Brain microvascular endothelial cell (primary cell): ENCODE results near the gene SNX33.
"Not testable (repeated sequence)": the region's sequence is repeated elsewhere in the genome, so short reads cannot be mapped to it uniquely, and the experiment has no call there.

ENCODE experiments used
- DNase-seq: peaks from one replicate; pipeline ENCODE4 v3.0.0-alpha.2; 2020
- H3K27ac ChIP-seq: fragments of 250-450 bp; sonication (Bioruptor Pico); 2 replicates; pipeline ENCODE4 v1.5.1; 2020; ENCODE audit warnings: mild to moderate bottlenecking, moderate library complexity
- H3K27me3 ChIP-seq: fragments of 250-450 bp; sonication (Bioruptor Pico); replicated peaks from 2 replicates; pipeline ENCODE4 v1.5.1; 2020; ENCODE audit warnings: mild to moderate bottlenecking
- H3K36me3 ChIP-seq: fragments of 250-450 bp; sonication (Bioruptor Pico); replicated peaks from 2 replicates; pipeline ENCODE4 v1.5.1; 2020; ENCODE audit warnings: mild to moderate bottlenecking
- H3K4me3 ChIP-seq: 2 replicates; pipeline ENCODE4 v1.5.1; 2011; ENCODE audit warnings: low read depth, mild to moderate bottlenecking, control low read depth, low read length, moderate library complexity
- in situ Hi-C: cut with HindIII; loops from 2 replicates; pipeline ENCODE4 v1.10.0; 2017; ENCODE audit warnings: low sequenced_read_pairs, low pct_ligation_motif_present
- TF ChIP-seq, protein P1 (sequence below): IDR thresholded peaks from 2 replicates; pipeline ENCODE4 v1.5.1; 2011; ENCODE audit warnings: low read depth, mild to moderate bottlenecking, moderate library complexity, low read length, control low read depth, inconsistent platforms; ENCODE audit errors: missing control alignments

Gene SNX33

DNA sequence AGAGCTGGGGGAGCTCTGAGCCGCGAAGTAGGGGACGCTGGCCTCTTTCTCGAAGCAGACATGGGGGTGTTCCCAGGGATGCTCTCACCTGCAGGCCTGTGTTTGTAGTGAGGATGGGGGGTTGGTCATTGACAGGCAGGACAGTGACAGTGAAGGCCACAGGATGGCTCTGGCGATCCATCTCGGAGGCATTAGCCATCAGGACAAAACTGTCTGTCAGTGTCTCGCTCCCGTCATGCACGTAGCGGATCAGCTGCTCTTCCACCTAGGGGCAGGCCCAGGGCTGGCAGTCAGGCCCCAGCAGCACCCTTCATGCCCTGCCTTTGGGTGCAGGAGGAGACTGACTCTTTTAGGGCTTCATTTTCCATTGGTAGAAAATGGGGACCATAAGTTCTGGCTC lies 36.9 kb downstream of the SNX33 start:
- H3K27ac ChIP-seq, result no peak overlapping the region
- in situ Hi-C loops, result no loop called here
- H3K36me3 ChIP-seq, result peaks cover 39% of the 10 kb centered on the region
- DNase-seq, result no peak
- H3K4me3 ChIP-seq, result no peak overlapping the region
- no peaks in the 10 kb centered on the region for H3K27me3 ChIP-seq
- TF ChIP-seq, protein P1, sequence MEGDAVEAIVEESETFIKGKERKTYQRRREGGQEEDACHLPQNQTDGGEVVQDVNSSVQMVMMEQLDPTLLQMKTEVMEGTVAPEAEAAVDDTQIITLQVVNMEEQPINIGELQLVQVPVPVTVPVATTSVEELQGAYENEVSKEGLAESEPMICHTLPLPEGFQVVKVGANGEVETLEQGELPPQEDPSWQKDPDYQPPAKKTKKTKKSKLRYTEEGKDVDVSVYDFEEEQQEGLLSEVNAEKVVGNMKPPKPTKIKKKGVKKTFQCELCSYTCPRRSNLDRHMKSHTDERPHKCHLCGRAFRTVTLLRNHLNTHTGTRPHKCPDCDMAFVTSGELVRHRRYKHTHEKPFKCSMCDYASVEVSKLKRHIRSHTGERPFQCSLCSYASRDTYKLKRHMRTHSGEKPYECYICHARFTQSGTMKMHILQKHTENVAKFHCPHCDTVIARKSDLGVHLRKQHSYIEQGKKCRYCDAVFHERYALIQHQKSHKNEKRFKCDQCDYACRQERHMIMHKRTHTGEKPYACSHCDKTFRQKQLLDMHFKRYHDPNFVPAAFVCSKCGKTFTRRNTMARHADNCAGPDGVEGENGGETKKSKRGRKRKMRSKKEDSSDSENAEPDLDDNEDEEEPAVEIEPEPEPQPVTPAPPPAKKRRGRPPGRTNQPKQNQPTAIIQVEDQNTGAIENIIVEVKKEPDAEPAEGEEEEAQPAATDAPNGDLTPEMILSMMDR, result no peak

GRCh38 chr15:75685195-75685594 lies 37.5 kb downstream of the SNX33 start:
- Histone ChIP-seq H3K4me3 (no peak overlapping the region), H3K36me3 (peaks cover 39% of the 10 kb centered on the region), H3K27ac (no peak overlapping the region), H3K27me3 (no peaks in the 10 kb centered on the region)
- TF ChIP-seq, protein P1, result no peak
- DNase-seq, result no peak
- in situ Hi-C loops, result no loop called here

DNA sequence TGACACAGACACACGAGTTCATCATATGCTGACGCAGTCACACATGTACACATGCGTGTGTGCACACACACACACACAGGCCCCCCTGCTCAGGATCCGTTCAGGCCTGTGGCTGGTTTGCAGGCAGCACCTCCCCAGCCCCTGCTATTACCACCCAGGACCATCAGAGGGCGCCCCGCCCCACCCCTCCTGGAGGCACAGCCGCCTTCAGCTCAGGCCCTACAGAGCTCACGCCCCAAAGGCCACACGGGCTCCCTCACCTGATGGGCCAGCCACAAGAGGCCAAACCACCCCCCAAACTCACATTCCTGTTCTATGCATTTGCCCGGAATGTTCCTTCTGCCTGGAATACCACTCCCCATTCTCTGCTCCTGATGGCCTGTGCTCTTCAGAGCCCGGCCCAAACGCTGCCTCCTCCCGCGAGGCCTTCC lies 38.5 kb downstream of the SNX33 start:
- in situ Hi-C loops, result not testable (repeated sequence)

GRCh38 chr15:75687486-75688277 lies 40.0 kb downstream of the SNX33 start:
- H3K27me3 ChIP-seq, result no peaks in the 10 kb centered on the region
- no peak for DNase-seq
- H3K4me3 ChIP-seq, result no peak overlapping the region
- TF ChIP-seq, protein P1, result no peak
- H3K36me3 ChIP-seq, result peaks cover 33% of the 10 kb centered on the region
- H3K27ac ChIP-seq, result no peak overlapping the region
- in situ Hi-C loops, result no loop called here

More for the DNA sequence above, 38.5 kb downstream of the SNX33 start:
- TF ChIP-seq, protein P1, result peak; percentile 75
- not testable (repeated sequence) for DNase-seq, H3K4me3 ChIP-seq, H3K27me3 ChIP-seq, H3K27ac ChIP-seq
- peaks cover 41% of the 10 kb centered on the region for H3K36me3 ChIP-seq

GRCh38 chr15:75688278-75688557 lies 40.5 kb downstream of the SNX33 start:
- Histone ChIP-seq H3K4me3 (no peak overlapping the region), H3K27ac (no peak overlapping the region), H3K36me3 (peaks cover 33% of the 10 kb centered on the region), H3K27me3 (no peaks in the 10 kb centered on the region)
- no peak for DNase-seq
- TF ChIP-seq, protein P1, result no peak
- in situ Hi-C loops, result no loop called here

GRCh38 chr15:75688831-75689230 lies 41.1 kb downstream of the SNX33 start:
- in situ Hi-C loops, result no loop called here
- no peak overlapping the region for H3K4me3 ChIP-seq
- TF ChIP-seq, protein P1, result no peak
- no peak overlapping the region for H3K27ac ChIP-seq
- H3K27me3 ChIP-seq, result no peaks in the 10 kb centered on the region
- DNase-seq, result no peak
- peaks cover 33% of the 10 kb centered on the region for H3K36me3 ChIP-seq

- H3K27ac ChIP-seq, DNase-seq, H3K4me3 ChIP-seq, H3K27me3 ChIP-seq, in situ Hi-C loops: not testable (repeated sequence)
- H3K36me3 ChIP-seq, result peaks cover 29% of the 10 kb centered on the region
These were observed 41.7 kb downstream of the SNX33 start for GRCh38 chr15:75689429-75689828.

GRCh38 chr15:75692311-75692710 lies 44.6 kb downstream of the SNX33 start:
- in situ Hi-C loops, H3K27me3 ChIP-seq, H3K4me3 ChIP-seq, H3K27ac ChIP-seq, DNase-seq: not testable (repeated sequence)
- peaks cover 16% of the 10 kb centered on the region for H3K36me3 ChIP-seq
